Fibroblast of the aortic adventitia (primary cell): ENCODE measurements around the gene CNNM2. TPM values are rescaled to one million over a fixed set of nuclear protein-coding genes. Genes with fewer than 3 reads are reported as not detected.
"Not testable (repeated sequence)": the region's sequence is repeated elsewhere in the genome, so short reads cannot be mapped to it uniquely, and the experiment has no call there.

Experiments used
- DNase-seq: peaks from one replicate; pipeline ENCODE4 v3.0.0-alpha.2; 2010; ENCODE audit warnings: low read depth
- H3K4me3 ChIP-seq: 2 replicates; pipeline ENCODE4 v1.5.1; 2011; ENCODE audit warnings: low read depth, mild to moderate bottlenecking, control low read depth, low read length, moderate library complexity
- total RNA-seq: library from RNA; depleted of rRNA; stranded (reverse); fragments of >200 nt; gene quantifications from 2 replicates; pipeline ENCODE4 v1.2.3, GENCODE V29; 2012; ENCODE audit warnings: low replicate concordance
- TF ChIP-seq, protein P1 (sequence below): IDR thresholded peaks from 2 replicates; pipeline ENCODE4 v1.5.1; 2011; ENCODE audit warnings: mild to moderate bottlenecking, low read length, control low read depth, inconsistent platforms; ENCODE audit not compliant: insufficient read depth

Gene CNNM2
- total RNA-seq, 1 donor = 6.1 TPM

GRCh38 chr10:102923601-102924000 is 5.5 kb downstream of the CNNM2 start:
- TF ChIP-seq, protein P1, sequence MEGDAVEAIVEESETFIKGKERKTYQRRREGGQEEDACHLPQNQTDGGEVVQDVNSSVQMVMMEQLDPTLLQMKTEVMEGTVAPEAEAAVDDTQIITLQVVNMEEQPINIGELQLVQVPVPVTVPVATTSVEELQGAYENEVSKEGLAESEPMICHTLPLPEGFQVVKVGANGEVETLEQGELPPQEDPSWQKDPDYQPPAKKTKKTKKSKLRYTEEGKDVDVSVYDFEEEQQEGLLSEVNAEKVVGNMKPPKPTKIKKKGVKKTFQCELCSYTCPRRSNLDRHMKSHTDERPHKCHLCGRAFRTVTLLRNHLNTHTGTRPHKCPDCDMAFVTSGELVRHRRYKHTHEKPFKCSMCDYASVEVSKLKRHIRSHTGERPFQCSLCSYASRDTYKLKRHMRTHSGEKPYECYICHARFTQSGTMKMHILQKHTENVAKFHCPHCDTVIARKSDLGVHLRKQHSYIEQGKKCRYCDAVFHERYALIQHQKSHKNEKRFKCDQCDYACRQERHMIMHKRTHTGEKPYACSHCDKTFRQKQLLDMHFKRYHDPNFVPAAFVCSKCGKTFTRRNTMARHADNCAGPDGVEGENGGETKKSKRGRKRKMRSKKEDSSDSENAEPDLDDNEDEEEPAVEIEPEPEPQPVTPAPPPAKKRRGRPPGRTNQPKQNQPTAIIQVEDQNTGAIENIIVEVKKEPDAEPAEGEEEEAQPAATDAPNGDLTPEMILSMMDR = no peak
- no peak overlapping the region for H3K4me3 ChIP-seq
- DNase-seq = no peak

DNA sequence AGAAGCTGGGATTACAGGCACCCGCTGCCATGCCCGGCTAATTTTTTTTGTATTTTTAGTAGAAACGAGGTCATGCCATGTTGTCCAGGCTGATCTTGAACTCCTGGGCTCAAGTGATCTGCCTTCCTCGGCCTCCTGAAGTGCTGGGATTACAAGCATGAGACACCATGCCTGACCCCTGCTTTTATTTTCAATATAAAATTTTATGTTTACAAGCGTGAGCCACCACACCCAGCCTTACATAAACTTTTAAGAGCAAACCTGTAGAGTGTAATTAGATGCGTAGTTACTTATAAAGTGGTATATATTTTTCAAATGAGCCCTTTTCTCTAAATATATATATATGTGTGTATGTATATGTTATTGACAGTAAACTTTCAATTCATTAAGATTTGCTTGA is 8.7 kb downstream of the CNNM2 start:
- TF ChIP-seq, protein P1 = no peak
- H3K4me3 ChIP-seq = no peak overlapping the region
- no peak for DNase-seq

GRCh38 chr10:102927311-102928010 is 9.4 kb downstream of the CNNM2 start:
- TF ChIP-seq, protein P1 = no peak
- no peak for DNase-seq
- no peak overlapping the region for H3K4me3 ChIP-seq

- DNase-seq, H3K4me3 ChIP-seq: not testable (repeated sequence)
These were observed 10.3 kb downstream of the CNNM2 start for GRCh38 chr10:102928442-102928841.

DNA sequence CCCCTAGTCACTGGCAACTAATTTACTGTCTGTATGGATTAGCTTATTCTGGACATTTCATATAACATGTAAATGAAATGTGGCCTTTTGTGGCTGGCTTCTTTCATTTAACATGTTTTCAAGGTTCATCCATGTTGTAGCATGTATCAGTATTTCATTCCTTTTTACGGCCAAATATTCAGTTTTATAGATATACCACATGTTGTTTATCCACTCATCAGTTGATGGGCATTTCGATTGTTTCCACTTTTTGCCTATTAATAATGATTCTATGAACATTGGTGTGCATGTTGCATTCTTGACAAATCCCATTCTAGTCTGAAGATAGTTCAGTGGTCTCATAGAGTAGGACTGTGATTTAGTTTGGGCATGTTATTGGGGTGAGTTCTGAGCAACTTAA is 12.6 kb downstream of the CNNM2 start:
- TF ChIP-seq, protein P1 = no peak
- no peak for DNase-seq
- no peak overlapping the region for H3K4me3 ChIP-seq

- TF ChIP-seq, protein P1 = no peak
- no peak for DNase-seq
- no peak overlapping the region for H3K4me3 ChIP-seq
These were observed 13.5 kb downstream of the CNNM2 start for GRCh38 chr10:102931643-102932042.

DNA sequence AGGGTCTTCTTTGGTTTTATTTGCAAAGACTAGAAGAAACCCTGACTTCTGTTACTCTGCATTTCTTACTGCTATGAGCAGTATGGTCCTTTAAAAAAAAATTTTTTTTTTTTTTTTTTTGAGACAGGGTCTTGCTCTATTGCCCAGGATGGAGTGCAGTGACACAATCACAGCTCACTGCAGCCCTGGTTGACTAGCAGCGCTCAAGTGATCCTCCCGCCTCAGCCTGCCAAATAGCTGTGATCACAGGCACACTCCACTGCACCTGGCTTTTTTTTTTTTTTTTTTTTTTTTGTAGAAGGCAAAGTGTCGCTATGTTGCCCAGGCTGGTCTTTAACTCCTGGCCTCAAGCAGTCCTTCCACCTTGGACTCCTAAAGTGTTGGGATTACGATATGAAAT is 17.4 kb downstream of the CNNM2 start:
- DNase-seq = no peak

More for the DNA sequence above, 17.4 kb downstream of the CNNM2 start:
- TF ChIP-seq, protein P1 = no peak
- no peak overlapping the region for H3K4me3 ChIP-seq
